CD8-positive, alpha-beta memory T cell (primary cell): ENCODE data around the gene CLCN6. TPM values are rescaled to one million over a fixed set of nuclear protein-coding genes. Genes with fewer than 3 reads are reported as not detected.

Experiments used
- CTCF ChIA-PET: fragments of 350-600 bp; sonication (Branson Sonifier 250); formaldehyde crosslinking; loops from one replicate; lab custom pipeline; 2021; ENCODE audit warnings: antibody characterized with exemption; lab: Charles Lee
- POLR2A ChIA-PET: fragments of 350-600 bp; sonication (Branson Sonifier 250); formaldehyde crosslinking; loops from one replicate; lab custom pipeline; 2021; ENCODE audit warnings: antibody characterized with exemption; lab: Charles Lee
- DNase-seq, 5 donors: peaks; one replicate each; pipeline versions ENCODE4 v3.0.0 to v3.0.0-alpha.2; 2020 to 2022; ENCODE audit warnings: mixed read lengths in 1 of 5
- H3K27ac ChIP-seq: one replicate; pipeline ENCODE4 v1.7.0; 2013; ENCODE audit warnings: low read depth, mild to moderate bottlenecking, low read length, moderate library complexity
- H3K27me3 ChIP-seq: 2 replicates; pipeline ENCODE4 v1.7.0; 2013; ENCODE audit warnings: low read length, mild to moderate bottlenecking; ENCODE audit not compliant: insufficient read depth, poor library complexity, severe bottlenecking
- H3K36me3 ChIP-seq: 2 replicates; pipeline ENCODE4 v1.7.0; 2013; ENCODE audit warnings: mild to moderate bottlenecking, low read length, moderate library complexity; ENCODE audit not compliant: insufficient read depth
- H3K4me1 ChIP-seq: 2 replicates; pipeline ENCODE4 v1.7.0; 2013; ENCODE audit warnings: mild to moderate bottlenecking, low read length, moderate library complexity; ENCODE audit not compliant: insufficient read depth
- H3K4me3 ChIP-seq: 2 replicates; pipeline ENCODE4 v1.7.0; 2013; ENCODE audit warnings: mild to moderate bottlenecking, low read length
- H3K9me3 ChIP-seq: 2 replicates; pipeline ENCODE4 v1.7.0; 2013; ENCODE audit warnings: mild to moderate bottlenecking, low read length
- H3K27ac Mint-ChIP-seq, 8 donors: one replicate each; pipeline ENCODE4 v1.8.0; 2020 to 2021; ENCODE audit warnings: mixed read lengths in 8 of 8, mild to moderate bottlenecking in 6 of 8, inconsistent platforms in 3 of 8, moderate library complexity in 3 of 8
- H3K27me3 Mint-ChIP-seq, 2 donors: one replicate each; pipeline ENCODE4 v1.8.0; 2020 to 2021; ENCODE audit warnings: mixed read lengths in 2 of 2, mild to moderate bottlenecking in 1 of 2, moderate library complexity in 1 of 2
- H3K36me3 Mint-ChIP-seq, 3 donors: one replicate each; pipeline ENCODE4 v1.8.0; 2020 to 2021; ENCODE audit warnings: mixed read lengths in 3 of 3, inconsistent platforms in 1 of 3, mild to moderate bottlenecking in 1 of 3
- H3K4me1 Mint-ChIP-seq, 3 donors: one replicate each; pipeline ENCODE4 v1.8.0; 2020 to 2021; ENCODE audit warnings: mixed read lengths in 3 of 3, inconsistent platforms in 1 of 3, mild to moderate bottlenecking in 1 of 3
- H3K4me3 Mint-ChIP-seq, 7 donors: one replicate each; pipeline ENCODE4 v1.8.0; 2020 to 2021; ENCODE audit warnings: mixed read lengths in 7 of 7, mild to moderate bottlenecking in 6 of 7, moderate library complexity in 4 of 7, inconsistent platforms in 2 of 7
- H3K9me3 Mint-ChIP-seq, 5 donors: one replicate each; pipeline ENCODE4 v1.8.0; 2020 to 2022; ENCODE audit warnings: mixed read lengths in 5 of 5, mild to moderate bottlenecking in 3 of 5, moderate library complexity in 2 of 5, inconsistent platforms in 1 of 5
- polyA plus RNA-seq: library from polyadenylated mRNA; unstranded; fragments of 300-500 nt; fragmentation: Illumina TruSeq; gene quantifications from one replicate; pipeline ENCODE4 v1.2.3, GENCODE V29; 2021
- total RNA-seq, 2 experiments: library from RNA; stranded (reverse); gene quantifications; one replicate each; pipeline ENCODE4 v1.2.3, GENCODE V29; 2021

CLCN6 gene
- total and polyA plus RNA-seq, 3 experiments from 2014 or later, result 1.7 to 9.3 (median 8.9) TPM

- ChIA-PET CTCF (interaction anchor here (1.1 kb wide), 1 partner anchor 14 kb away, joined by 3 read pairs; no protein-coding TSS in a partner anchor), POLR2A (interaction anchor here (0.8 kb wide), 1 partner anchor 15 kb away, joined by 3 read pairs; no protein-coding TSS in a partner anchor)
- no peak overlapping the region for H3K4me3 Mint-ChIP-seq
- DNase-seq, result no peak
- peak overlapping the region in 1 of 8 donors; percentile 50 for H3K27ac Mint-ChIP-seq
- H3K27ac ChIP-seq, result no peak overlapping the region
- H3K27me3 Mint-ChIP-seq, result no peaks in the 10 kb centered on the region
- no peak overlapping the region for H3K4me3 ChIP-seq
- H3K9me3 ChIP-seq, result no peaks in the 10 kb centered on the region
- peaks cover 4% of the 10 kb centered on the region for H3K36me3 ChIP-seq
- peaks cover 0 to 7% (median 5%) of the 10 kb centered on the region in 3 donors for H3K4me1 Mint-ChIP-seq
- no peaks in the 10 kb centered on the region for H3K27me3 ChIP-seq
- H3K4me1 ChIP-seq, result peaks cover 19% of the 10 kb centered on the region
- H3K9me3 Mint-ChIP-seq, result no peaks in the 10 kb centered on the region
- peaks cover 0 to 35% (median 5%) of the 10 kb centered on the region in 3 donors for H3K36me3 Mint-ChIP-seq
Observed at GRCh38 chr1:11788549-11789053, 17.4 kb upstream of the CLCN6 start.

- no peak overlapping the region for H3K4me3 Mint-ChIP-seq
- ChIA-PET CTCF (interaction anchor here (1.1 kb wide), 1 partner anchor 13 kb away, joined by 3 read pairs; no protein-coding TSS in a partner anchor), POLR2A (interaction anchor here (0.8 kb wide), 1 partner anchor 14 kb away, joined by 3 read pairs; no protein-coding TSS in a partner anchor)
- Histone ChIP-seq H3K4me3 (no peak overlapping the region), H3K9me3 (no peaks in the 10 kb centered on the region), H3K36me3 (peaks cover 5% of the 10 kb centered on the region), H3K4me1 (peaks cover 18% of the 10 kb centered on the region), H3K27ac (no peak overlapping the region), H3K27me3 (no peaks in the 10 kb centered on the region)
- H3K27ac Mint-ChIP-seq, result peak overlapping the region in 2 of 8 donors; percentile 60 to 82
- no peak for DNase-seq
- H3K4me1 Mint-ChIP-seq, result peaks cover 0 to 7% (median 5%) of the 10 kb centered on the region in 3 donors
- no peaks in the 10 kb centered on the region for H3K27me3 Mint-ChIP-seq
- H3K9me3 Mint-ChIP-seq, result no peaks in the 10 kb centered on the region
- peaks cover 0 to 40% (median 5%) of the 10 kb centered on the region in 3 donors for H3K36me3 Mint-ChIP-seq
Observed at GRCh38 chr1:11789126-11790067, 16.6 kb upstream of the CLCN6 start.

- peaks cover 0 to 4% (median 3%) of the 10 kb centered on the region in 3 donors for H3K4me1 Mint-ChIP-seq
- peak overlapping the region in 5 of 8 donors; percentile 15 to 70 (median 23) for H3K27ac Mint-ChIP-seq
- Histone ChIP-seq H3K36me3 (peaks cover 14% of the 10 kb centered on the region), H3K4me3 (no peak overlapping the region), H3K4me1 (peaks cover 9% of the 10 kb centered on the region), H3K9me3 (no peaks in the 10 kb centered on the region), H3K27ac (no peak overlapping the region), H3K27me3 (no peaks in the 10 kb centered on the region)
- H3K4me3 Mint-ChIP-seq, result no peak overlapping the region
- H3K9me3 Mint-ChIP-seq, result no peaks in the 10 kb centered on the region
- POLR2A ChIA-PET, result no interaction called here
- H3K36me3 Mint-ChIP-seq, result peaks cover 0 to 49% (median 7%) of the 10 kb centered on the region in 3 donors
- CTCF ChIA-PET, result no interaction called here
- no peak for DNase-seq
- no peaks in the 10 kb centered on the region for H3K27me3 Mint-ChIP-seq
Observed at GRCh38 chr1:11790101-11790879, 15.7 kb upstream of the CLCN6 start.

GRCh38 chr1:11790880-11791715 lies 14.9 kb upstream of the CLCN6 start:
- CTCF ChIA-PET, result no interaction called here
- H3K27me3 Mint-ChIP-seq, result no peaks in the 10 kb centered on the region
- peaks cover 0 to 2% (median 0%) of the 10 kb centered on the region in 3 donors for H3K4me1 Mint-ChIP-seq
- DNase-seq, result no peak
- H3K9me3 Mint-ChIP-seq, result no peaks in the 10 kb centered on the region
- POLR2A ChIA-PET, result no interaction called here
- peaks cover 0 to 57% (median 12%) of the 10 kb centered on the region in 3 donors for H3K36me3 Mint-ChIP-seq
- Histone ChIP-seq H3K4me3 (no peak overlapping the region), H3K9me3 (no peaks in the 10 kb centered on the region), H3K36me3 (peaks cover 16% of the 10 kb centered on the region), H3K27me3 (no peaks in the 10 kb centered on the region), H3K27ac (peak overlapping the region; percentile 33), H3K4me1 (peaks cover 6% of the 10 kb centered on the region)
- H3K4me3 Mint-ChIP-seq, result no peak overlapping the region
- H3K27ac Mint-ChIP-seq, result peak overlapping the region in 4 of 8 donors; percentile 8 to 52 (median 20)

GRCh38 chr1:11792106-11792505 lies 13.9 kb upstream of the CLCN6 start:
- Histone ChIP-seq H3K4me1 (peaks cover 2% of the 10 kb centered on the region), H3K4me3 (no peak overlapping the region), H3K27me3 (no peaks in the 10 kb centered on the region), H3K36me3 (peaks cover 16% of the 10 kb centered on the region), H3K27ac (peak overlapping the region; percentile 33), H3K9me3 (no peaks in the 10 kb centered on the region)
- ChIA-PET CTCF (no interaction called here), POLR2A (no interaction called here)
- H3K9me3 Mint-ChIP-seq, result no peaks in the 10 kb centered on the region
- peak overlapping the region in 3 of 8 donors; percentile 38 to 70 (median 58) for H3K27ac Mint-ChIP-seq
- no peaks in the 10 kb centered on the region for H3K27me3 Mint-ChIP-seq
- peaks cover 0 to 66% (median 14%) of the 10 kb centered on the region in 3 donors for H3K36me3 Mint-ChIP-seq
- H3K4me3 Mint-ChIP-seq, result no peak overlapping the region
- DNase-seq, result no peak
- H3K4me1 Mint-ChIP-seq, result peaks cover 0 to 2% (median 0%) of the 10 kb centered on the region in 3 donors

GRCh38 chr1:11793819-11794218 lies 12.2 kb upstream of the CLCN6 start:
- H3K4me3 Mint-ChIP-seq, result no peak overlapping the region
- H3K4me1 Mint-ChIP-seq, result peaks cover 0 to 2% (median 0%) of the 10 kb centered on the region in 3 donors
- H3K27me3 ChIP-seq, result no peaks in the 10 kb centered on the region
- ChIA-PET POLR2A (interaction anchor here (0.6 kb wide), 1 partner anchor 187 kb away, joined by 3 read pairs; no protein-coding TSS in a partner anchor), CTCF (no interaction called here)
- H3K36me3 Mint-ChIP-seq, result peaks cover 0 to 76% (median 14%) of the 10 kb centered on the region in 3 donors
- peak overlapping the region; percentile 16 for H3K27ac ChIP-seq
- no peaks in the 10 kb centered on the region for H3K9me3 ChIP-seq
- H3K4me1 ChIP-seq, result no peaks in the 10 kb centered on the region
- no peaks in the 10 kb centered on the region for H3K27me3 Mint-ChIP-seq
- no peak overlapping the region for H3K4me3 ChIP-seq
- H3K27ac Mint-ChIP-seq, result no peak overlapping the region
- H3K36me3 ChIP-seq, result peaks cover 16% of the 10 kb centered on the region
- H3K9me3 Mint-ChIP-seq, result no peaks in the 10 kb centered on the region
- DNase-seq, result no peak
